Choroid plexus epithelial cell (primary cell): Measurements from ENCODE around the gene GPC1.

ENCODE experiments used
- DNase-seq: peaks from one replicate; pipeline ENCODE4 v3.0.0-alpha.2; 2010; ENCODE audit warnings: low read depth
- H3K4me3 ChIP-seq: 2 replicates; pipeline ENCODE4 v1.5.1; 2011; ENCODE audit warnings: low read depth, mild to moderate bottlenecking, control low read depth, low read length, moderate library complexity
- CTCF ChIP-seq: conservative IDR thresholded peaks from 2 replicates; pipeline ENCODE4 v1.5.1; 2011; ENCODE audit warnings: low read depth, mild to moderate bottlenecking, control low read depth, inconsistent platforms, low read length, moderate library complexity

GPC1 gene

GRCh38 chr2:240393831-240394410, 41.5 kb upstream of the GPC1 start:
- peak; percentile 85 for DNase-seq
- no peak for TF ChIP-seq CTCF
- H3K4me3 ChIP-seq: no peak overlapping the region

GRCh38 chr2:240394549-240394948, 40.9 kb upstream of the GPC1 start:
- no peak for DNase-seq
- no peak for TF ChIP-seq CTCF
- no peak overlapping the region for H3K4me3 ChIP-seq

GRCh38 chr2:240395448-240395847, 40.0 kb upstream of the GPC1 start:
- TF ChIP-seq CTCF: no peak
- no peak overlapping the region for H3K4me3 ChIP-seq
- DNase-seq: no peak

- no peak for TF ChIP-seq CTCF
- no peak for DNase-seq
- H3K4me3 ChIP-seq: no peak overlapping the region
These were observed 39.4 kb upstream of the GPC1 start for GRCh38 chr2:240395896-240396622.

- peak; percentile 66 for DNase-seq
- H3K4me3 ChIP-seq: no peak overlapping the region
- no peak for TF ChIP-seq CTCF
These were observed 38.6 kb upstream of the GPC1 start for GRCh38 chr2:240396623-240397541.

GRCh38 chr2:240397542-240397916, 37.9 kb upstream of the GPC1 start:
- H3K4me3 ChIP-seq: no peak overlapping the region
- DNase-seq: no peak
- no peak for TF ChIP-seq CTCF
